ENCODE measurements around the gene CSPG5. TPM values are rescaled to one million over a fixed set of nuclear protein-coding genes. Genes with fewer than 3 reads are reported as not detected.

The CSPG5 gene
- total RNA-seq, 1 donor: 0.54 TPM

Small RNA genes lying within 50 kb of the gene (small RNA-seq; reads per million reads assigned to genes)
- gene RN7SL870P: not detected

Other genes with a start within 250 kb of the CSPG5 start
- 27.7 TPM for gene PTPN23, start 197.8 kb downstream of the CSPG5 start, total RNA-seq
- 156 TPM for gene SCAP, start 102.9 kb downstream of the CSPG5 start, total RNA-seq
- gene ELP6, start 65.2 kb downstream of the CSPG5 start, total RNA-seq: 48.2 TPM
- 50.9 TPM for gene SMARCC1, start 203.0 kb upstream of the CSPG5 start, total RNA-seq
- 88.3 TPM for gene DHX30, start 224.3 kb upstream of the CSPG5 start, total RNA-seq